Measurements from ENCODE around the gene ZNF385C. TPM values are rescaled to one million over a fixed set of nuclear protein-coding genes. Genes with fewer than 3 reads are reported as not detected.

ZNF385C gene
- total and polyA plus RNA-seq, 2 of the 13 experiments (the other 11 are each of a cell fraction or from before 2014, with no cell fraction given): 2.3 to 6.1 TPM

DNA sequence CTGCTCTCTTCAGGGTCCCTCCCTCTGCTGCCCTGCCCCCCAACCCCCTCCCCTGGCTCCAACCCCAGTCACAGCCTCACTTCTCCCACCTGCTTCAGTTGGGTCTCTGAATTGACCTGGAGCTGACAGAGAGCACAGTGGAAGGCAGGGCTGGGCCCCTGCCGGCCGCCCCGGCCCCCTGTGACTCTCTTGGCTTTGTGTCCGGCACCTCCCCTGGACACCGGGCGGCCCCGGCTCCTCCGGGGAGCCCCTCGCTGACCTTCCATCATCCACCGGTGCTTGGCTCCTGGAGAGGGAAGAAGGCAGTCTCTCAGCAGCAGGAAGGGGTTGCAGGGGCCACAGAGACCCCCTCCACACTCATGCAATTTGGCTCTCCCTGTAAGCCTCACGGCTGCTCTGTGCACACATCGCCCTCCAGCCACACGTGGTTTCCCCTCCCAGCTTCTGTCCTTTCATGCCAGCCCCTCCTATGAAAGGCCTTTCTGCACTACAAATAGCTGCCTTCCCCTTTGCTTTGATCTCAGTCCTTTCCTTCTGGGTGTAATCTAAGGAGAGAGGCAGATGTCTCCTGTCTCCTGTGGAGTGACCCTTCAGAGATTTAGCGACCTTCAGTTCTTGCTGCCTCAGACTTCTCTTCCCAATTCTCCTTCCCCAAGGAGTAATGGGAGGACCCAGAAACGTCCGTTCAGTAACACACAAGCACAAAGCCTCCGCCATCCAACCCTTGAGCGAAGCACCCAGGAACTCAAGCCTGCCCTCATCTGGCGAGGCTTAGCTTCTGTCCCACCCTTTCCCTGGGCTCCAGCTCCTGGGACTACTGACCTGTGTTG lies 70.1 kb downstream of the ZNF385C start (continued):
- TF ChIP-seq MLXIP (CRISPR knock-in tag; IDR thresholded peaks at IDR 0.05; ENCODE audit: borderline replicate concordance): no peak
- TF ChIP-seq REPIN1 (CRISPR knock-in tag; IDR thresholded peaks at IDR 0.05; ENCODE audit: borderline replicate concordance, low read depth): peak; percentile 57; the same call in 1 of the 2 replicates
- no peak for TF ChIP-seq ATM (IDR thresholded peaks at IDR 0.05; ENCODE audit: borderline replicate concordance)
- TF ChIP-seq HES4 (CRISPR knock-in tag; IDR thresholded peaks at IDR 0.05; ENCODE audit: borderline replicate concordance): no peak
- no peak for TF ChIP-seq POLR2AphosphoS2 (IDR thresholded peaks at IDR 0.05; ENCODE audit: low read depth, low read length)
- peak; percentile 37 for TF ChIP-seq ZNF781 (CRISPR knock-in tag; IDR thresholded peaks at IDR 0.05; ENCODE audit: borderline replicate concordance, not compliant biosample characterization)
- TF ChIP-seq, protein P1, sequence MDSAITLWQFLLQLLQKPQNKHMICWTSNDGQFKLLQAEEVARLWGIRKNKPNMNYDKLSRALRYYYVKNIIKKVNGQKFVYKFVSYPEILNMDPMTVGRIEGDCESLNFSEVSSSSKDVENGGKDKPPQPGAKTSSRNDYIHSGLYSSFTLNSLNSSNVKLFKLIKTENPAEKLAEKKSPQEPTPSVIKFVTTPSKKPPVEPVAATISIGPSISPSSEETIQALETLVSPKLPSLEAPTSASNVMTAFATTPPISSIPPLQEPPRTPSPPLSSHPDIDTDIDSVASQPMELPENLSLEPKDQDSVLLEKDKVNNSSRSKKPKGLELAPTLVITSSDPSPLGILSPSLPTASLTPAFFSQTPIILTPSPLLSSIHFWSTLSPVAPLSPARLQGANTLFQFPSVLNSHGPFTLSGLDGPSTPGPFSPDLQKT (CRISPR knock-in tag; IDR thresholded peaks at IDR 0.05; ENCODE audit: borderline replicate concordance): no peak
- TF ChIP-seq ZNF652 (CRISPR knock-in tag; IDR thresholded peaks at IDR 0.05; ENCODE audit: borderline replicate concordance, low read depth): no peak
- TF ChIP-seq ZNF879 (CRISPR knock-in tag; IDR thresholded peaks at IDR 0.05): no peak
- TF ChIP-seq, protein P2, sequence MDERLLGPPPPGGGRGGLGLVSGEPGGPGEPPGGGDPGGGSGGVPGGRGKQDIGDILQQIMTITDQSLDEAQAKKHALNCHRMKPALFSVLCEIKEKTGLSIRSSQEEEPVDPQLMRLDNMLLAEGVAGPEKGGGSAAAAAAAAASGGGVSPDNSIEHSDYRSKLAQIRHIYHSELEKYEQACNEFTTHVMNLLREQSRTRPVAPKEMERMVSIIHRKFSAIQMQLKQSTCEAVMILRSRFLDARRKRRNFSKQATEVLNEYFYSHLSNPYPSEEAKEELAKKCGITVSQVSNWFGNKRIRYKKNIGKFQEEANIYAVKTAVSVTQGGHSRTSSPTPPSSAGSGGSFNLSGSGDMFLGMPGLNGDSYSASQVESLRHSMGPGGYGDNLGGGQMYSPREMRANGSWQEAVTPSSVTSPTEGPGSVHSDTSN (CRISPR knock-in tag; IDR thresholded peaks at IDR 0.05): no peak
- TF ChIP-seq, protein P3, sequence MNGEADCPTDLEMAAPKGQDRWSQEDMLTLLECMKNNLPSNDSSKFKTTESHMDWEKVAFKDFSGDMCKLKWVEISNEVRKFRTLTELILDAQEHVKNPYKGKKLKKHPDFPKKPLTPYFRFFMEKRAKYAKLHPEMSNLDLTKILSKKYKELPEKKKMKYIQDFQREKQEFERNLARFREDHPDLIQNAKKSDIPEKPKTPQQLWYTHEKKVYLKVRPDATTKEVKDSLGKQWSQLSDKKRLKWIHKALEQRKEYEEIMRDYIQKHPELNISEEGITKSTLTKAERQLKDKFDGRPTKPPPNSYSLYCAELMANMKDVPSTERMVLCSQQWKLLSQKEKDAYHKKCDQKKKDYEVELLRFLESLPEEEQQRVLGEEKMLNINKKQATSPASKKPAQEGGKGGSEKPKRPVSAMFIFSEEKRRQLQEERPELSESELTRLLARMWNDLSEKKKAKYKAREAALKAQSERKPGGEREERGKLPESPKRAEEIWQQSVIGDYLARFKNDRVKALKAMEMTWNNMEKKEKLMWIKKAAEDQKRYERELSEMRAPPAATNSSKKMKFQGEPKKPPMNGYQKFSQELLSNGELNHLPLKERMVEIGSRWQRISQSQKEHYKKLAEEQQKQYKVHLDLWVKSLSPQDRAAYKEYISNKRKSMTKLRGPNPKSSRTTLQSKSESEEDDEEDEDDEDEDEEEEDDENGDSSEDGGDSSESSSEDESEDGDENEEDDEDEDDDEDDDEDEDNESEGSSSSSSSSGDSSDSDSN (CRISPR knock-in tag; IDR thresholded peaks at IDR 0.05): peak; percentile 65; the same call in 1 of the 2 replicates
- TF ChIP-seq, protein P4, sequence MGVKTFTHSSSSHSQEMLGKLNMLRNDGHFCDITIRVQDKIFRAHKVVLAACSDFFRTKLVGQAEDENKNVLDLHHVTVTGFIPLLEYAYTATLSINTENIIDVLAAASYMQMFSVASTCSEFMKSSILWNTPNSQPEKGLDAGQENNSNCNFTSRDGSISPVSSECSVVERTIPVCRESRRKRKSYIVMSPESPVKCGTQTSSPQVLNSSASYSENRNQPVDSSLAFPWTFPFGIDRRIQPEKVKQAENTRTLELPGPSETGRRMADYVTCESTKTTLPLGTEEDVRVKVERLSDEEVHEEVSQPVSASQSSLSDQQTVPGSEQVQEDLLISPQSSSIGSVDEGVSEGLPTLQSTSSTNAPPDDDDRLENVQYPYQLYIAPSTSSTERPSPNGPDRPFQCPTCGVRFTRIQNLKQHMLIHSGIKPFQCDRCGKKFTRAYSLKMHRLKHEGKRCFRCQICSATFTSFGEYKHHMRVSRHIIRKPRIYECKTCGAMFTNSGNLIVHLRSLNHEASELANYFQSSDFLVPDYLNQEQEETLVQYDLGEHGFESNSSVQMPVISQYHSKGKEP (CRISPR knock-in tag; IDR thresholded peaks at IDR 0.05): no peak
- no peak for TF ChIP-seq ZNF883 (CRISPR knock-in tag; IDR thresholded peaks at IDR 0.05; ENCODE audit: not compliant biosample characterization)
- no peak for TF ChIP-seq MED1 (CRISPR knock-in tag; IDR thresholded peaks at IDR 0.05)
- no peak; the same call in 1 of the 2 replicates for TF ChIP-seq MYNN (CRISPR knock-in tag; IDR thresholded peaks at IDR 0.05; ENCODE audit: low read depth)
- no peak for TF ChIP-seq ZIK1 (CRISPR knock-in tag; IDR thresholded peaks at IDR 0.05; ENCODE audit: borderline replicate concordance, low read depth)
- no peak for TF ChIP-seq ZNF143 (CRISPR knock-in tag; IDR thresholded peaks at IDR 0.05)
- no peak for TF ChIP-seq SOX5 (CRISPR knock-in tag; IDR thresholded peaks at IDR 0.05; ENCODE audit: borderline replicate concordance)
- no peak for TF ChIP-seq CHD2 (IDR thresholded peaks at IDR 0.05; ENCODE audit: low read depth, low read length)
- no peak for TF ChIP-seq HMG20B (CRISPR knock-in tag; conservative IDR thresholded peaks at IDR 0.05)
